LNCAP (cell line): ENCODE data around the gene KRTAP5-4.

Source experiments
- CTCF ChIP-seq: fragments of 450-650 bp; IDR thresholded peaks from 2 replicates; pipeline ENCODE4 v1.5.1; 2017; ENCODE audit warnings: mild to moderate bottlenecking

The KRTAP5-4 gene

GRCh38 chr11:1633864-1634263 is 11.9 kb upstream of the KRTAP5-4 start:
- TF ChIP-seq CTCF = no peak

GRCh38 chr11:1632053-1632714 is 10.2 kb upstream of the KRTAP5-4 start:
- TF ChIP-seq CTCF = no peak

GRCh38 chr11:1631066-1631568 is 9.2 kb upstream of the KRTAP5-4 start:
- TF ChIP-seq CTCF = no peak

GRCh38 chr11:1630271-1630670 is 8.3 kb upstream of the KRTAP5-4 start:
- TF ChIP-seq CTCF = no peak

- no peak for TF ChIP-seq CTCF
Observed at GRCh38 chr11:1629326-1630185, 7.6 kb upstream of the KRTAP5-4 start, which contains the start of gene KRTAP5-5. Gene KRTAP5-5, plus strand, starts transcription at chr11:1629775. Its CDS starts 66 bp downstream, at chr11:1629841.

- TF ChIP-seq CTCF = peak; percentile 98
Observed at GRCh38 chr11:1628506-1629325, 6.8 kb upstream of the KRTAP5-4 start.

GRCh38 chr11:1625541-1625940 is 3.6 kb upstream of the KRTAP5-4 start:
- no peak for TF ChIP-seq CTCF
